C4-2B (cell line): ENCODE results near the gene ACOX1.

Source experiments
- H3K27ac ChIP-seq: fragments of 450-650 bp; 2 replicates; pipeline ENCODE4 v1.5.1; 2017
- CTCF ChIP-seq: fragments of 450-650 bp; conservative IDR thresholded peaks from 2 replicates; pipeline ENCODE4 v1.5.1; 2017; ENCODE audit warnings: mild to moderate bottlenecking
- ZFX ChIP-seq: fragments of 450-650 bp; IDR thresholded peaks from 2 replicates; pipeline ENCODE4 v1.6.1; 2017

The ACOX1 gene

GRCh38 chr17:75926456-75926855, 52.5 kb downstream of the ACOX1 start:
- TF ChIP-seq ZFX (no peak), CTCF (no peak)
- no peak overlapping the region for H3K27ac ChIP-seq

- no peak for TF ChIP-seq CTCF
- no peak overlapping the region for H3K27ac ChIP-seq
Observed at GRCh38 chr17:75925912-75926311, 53.1 kb downstream of the ACOX1 start.

GRCh38 chr17:75925103-75925502, 53.9 kb downstream of the ACOX1 start:
- no peak overlapping the region for H3K27ac ChIP-seq
- no peak for TF ChIP-seq ZFX
- TF ChIP-seq CTCF = no peak

GRCh38 chr17:75922963-75923874, 55.7 kb downstream of the ACOX1 start:
- TF ChIP-seq CTCF (no peak), ZFX (no peak)
- H3K27ac ChIP-seq = no peak overlapping the region

GRCh38 chr17:75922173-75922961, 56.6 kb downstream of the ACOX1 start:
- no peak for TF ChIP-seq ZFX
- TF ChIP-seq CTCF = no peak
- H3K27ac ChIP-seq = no peak overlapping the region

GRCh38 chr17:75921596-75921995, 57.4 kb downstream of the ACOX1 start:
- no peak for TF ChIP-seq ZFX
- no peak for TF ChIP-seq CTCF
- no peak overlapping the region for H3K27ac ChIP-seq

GRCh38 chr17:75920045-75920560, 58.9 kb downstream of the ACOX1 start:
- TF ChIP-seq ZFX (no peak), CTCF (no peak)
- H3K27ac ChIP-seq = no peak overlapping the region
